Right cardiac atrium (tissue), 5 donors: ENCODE results near the gene NFE2L2. TPM values are rescaled to one million over a fixed set of nuclear protein-coding genes. Genes with fewer than 3 reads are reported as not detected.
"Not testable (repeated sequence)": the region's sequence is repeated elsewhere in the genome, so short reads cannot be mapped to it uniquely, and the experiment has no call there.

Experiments
- ATAC-seq, 2 donors: fragments of 200-7000 bp; cut with Tn5 transposase; one replicate each; pipeline versions ENCODE4 v1.8.0 to v1.9.1; 2020; ENCODE audit warnings: moderate library complexity in 2 of 2, mild to moderate bottlenecking in 1 of 2
- DNase-seq, 3 donors: peaks; one replicate each; pipeline ENCODE4 v3.0.0-alpha.2; 2020
- H3K27ac ChIP-seq: one replicate; pipeline ENCODE4 v1.5.1; 2013; ENCODE audit warnings: mild to moderate bottlenecking, low read length, control low read depth, moderate library complexity
- H3K27me3 ChIP-seq: one replicate; pipeline ENCODE4 v1.6.1; 2013; ENCODE audit not compliant: control insufficient read depth, insufficient read depth
- H3K4me1 ChIP-seq: one replicate; pipeline ENCODE4 v1.6.1; 2013; ENCODE audit warnings: low read length; ENCODE audit not compliant: control insufficient read depth, insufficient read depth
- H3K4me3 ChIP-seq: one replicate; pipeline ENCODE4 v1.5.1; 2013; ENCODE audit warnings: low read length, control low read depth
- H3K9me3 ChIP-seq: one replicate; pipeline ENCODE4 v1.6.1; 2013; ENCODE audit warnings: low read length; ENCODE audit not compliant: control insufficient read depth
- WGBS: extraction: QIAGEN DNeasy Blood & Tissue Kit; methylation state at CpG from one replicate; pipeline ENCODE4 v1.1.7; 2013; 5-methylcytosine and 5-hydroxymethylcytosine counted together
- intact Hi-C, 4 donors: fragments of 100-400 bp; cut with DNase I; formaldehyde crosslinking; loops; one replicate each; pipeline versions ENCODE4 v1.11.0 to v1.14.0; 2022 to 2023
- long read RNA-seq, 4 donors: library from polyadenylated mRNA; unstranded; transcript quantifications; one replicate each; pipeline ENCODE4 v2.0.0, GENCODE V29; 2020 to 2021
- polyA plus RNA-seq: library from polyadenylated mRNA; stranded (reverse); fragments of 200-250 nt; gene quantifications from one replicate; pipeline ENCODE4 v1.2.3, GENCODE V29; 2013
- total RNA-seq, 4 donors: library from RNA; stranded (reverse); fragmentation: NEBNext Ultra II Directional; extraction: Animal tissue kit (Norgen Biotek cat#: 25700); gene quantifications; one replicate each; pipeline ENCODE4 v1.2.1, GENCODE V29; 2021
- donor health status: healthy with polysubstance abuse.
- donor health status: DM: no; HTN: yes; CAD: no.
- donor health status: DM: no; HTN: no; CAD: no.
- donor health status: DM: no; HTN: yes; CAD: no; lungs with severe emphysema.
- donor health status: DM: yes; HTN: yes; CAD: no.

The NFE2L2 gene
- 10 to 100 TPM; 70.0 to 95.7 (median 77.7) TPM for total RNA-seq
- 55.8 TPM for polyA plus RNA-seq
- long read RNA-seq, donor 1, transcript NFE2L2-202 (5 exons, 2,651 nt), result minor isoform, 29 of 173 reads
- long read RNA-seq, donor 1, transcript NFE2L2-201 (5 exons, 2,853 nt), result major isoform, 126 of 173 reads
- long read RNA-seq, donor 1, partial matches to known transcripts, result 3 of 173 reads
- long read RNA-seq, donor 1, other reads (novel, unspliced or antisense), result 13 of 173 reads
- long read RNA-seq, donor 2, transcript NFE2L2-201 (5 exons, 2,853 nt), result major isoform, 57 of 79 reads
- long read RNA-seq, donor 2, transcript NFE2L2-202 (5 exons, 2,651 nt), result minor isoform, 15 of 79 reads
- long read RNA-seq, donor 2, partial matches to known transcripts, result 0 of 79 reads
- long read RNA-seq, donor 2, other reads (novel, unspliced or antisense), result 5 of 79 reads
- long read RNA-seq, donor 3, transcript NFE2L2-202 (5 exons, 2,651 nt), result minor isoform, 49 of 312 reads
- long read RNA-seq, donor 3, transcript NFE2L2-201 (5 exons, 2,853 nt), result major isoform, 229 of 312 reads
- long read RNA-seq, donor 3, partial matches to known transcripts, result 8 of 312 reads
- long read RNA-seq, donor 3, other reads (novel, unspliced or antisense), result 24 of 312 reads
- long read RNA-seq, donor 4, transcript NFE2L2-201 (5 exons, 2,853 nt), result major isoform, 64 of 82 reads
- long read RNA-seq, donor 4, transcript NFE2L2-202 (5 exons, 2,651 nt), result minor isoform, 12 of 82 reads
- long read RNA-seq, donor 4, partial matches to known transcripts, result 1 of 82 reads
- long read RNA-seq, donor 4, other reads (novel, unspliced or antisense), result 5 of 82 reads

- intact Hi-C loops, result loop anchor here (5.0 to 10.0 kb wide), 6 partner anchors 53 to 130 kb away; partner anchors contain the start of genes HNRNPA3 (in 2 of the 4) and AGPS (in 1 of the 4)
- Histone ChIP-seq H3K4me3 (peak within 1 kb of the TSS; percentile 90), H3K27me3 (no peaks in the 10 kb centered on the region), H3K27ac (peak within 1 kb of the TSS; percentile 100), H3K9me3 (no peaks in the 10 kb centered on the region), H3K4me1 (no peaks in the 10 kb centered on the region)
- DNase-seq, result peak; percentile 95 to 98 (median 97)
- peak; percentile 89 to 90 for ATAC-seq
- WGBS, result under 1% methylated on average over 66 of the region's 66 CpGs
These were observed at the start of gene NFE2L2 for GRCh38 chr2:177264693-177265587. TSS of gene NFE2L2 (minus strand) at chr2:177264727. CDS start at chr2:177264576, 151 bp downstream.

- Histone ChIP-seq H3K4me1 (no peaks in the 10 kb centered on the region), H3K9me3 (no peaks in the 10 kb centered on the region), H3K27me3 (no peaks in the 10 kb centered on the region), H3K27ac (no peak overlapping the region), H3K4me3 (no peak overlapping the region)
- no peak for DNase-seq
- intact Hi-C loops, result no loop called here
- ATAC-seq, result peak; percentile 84 to 93
- 60% methylated on average over 1 of the region's 1 CpG for WGBS
These were observed 49.7 kb upstream of the NFE2L2 start for GRCh38 chr2:177314194-177314593.

- Histone ChIP-seq H3K4me3 (no peak overlapping the region), H3K27ac (peak overlapping the region; percentile 27), H3K9me3 (no peaks in the 10 kb centered on the region), H3K4me1 (no peaks in the 10 kb centered on the region), H3K27me3 (no peaks in the 10 kb centered on the region)
- WGBS, result 77% methylated on average over 2 of the region's 2 CpGs
- ATAC-seq (no peak), DNase-seq (no peak)
- intact Hi-C loops, result no loop called here
These were observed 48.7 kb upstream of the NFE2L2 start for GRCh38 chr2:177313162-177313781.

GRCh38 chr2:177312562-177312961, 48.0 kb upstream of the NFE2L2 start:
- Histone ChIP-seq H3K27me3 (no peaks in the 10 kb centered on the region), H3K4me1 (peaks cover under 1% of the 10 kb centered on the region), H3K9me3 (no peaks in the 10 kb centered on the region), H3K4me3 (no peak overlapping the region), H3K27ac (no peak overlapping the region)
- 91% methylated on average over 1 of the region's 1 CpG for WGBS
- intact Hi-C loops, result no loop called here
- no peak for ATAC-seq
- DNase-seq, result no peak

- H3K4me1 ChIP-seq, DNase-seq, H3K9me3 ChIP-seq, H3K4me3 ChIP-seq, H3K27me3 ChIP-seq, H3K27ac ChIP-seq, intact Hi-C loops, ATAC-seq: not testable (repeated sequence)
- WGBS, result 82% methylated on average over 7 of the region's 7 CpGs
These were observed 45.3 kb upstream of the NFE2L2 start for GRCh38 chr2:177309672-177310309.

- Histone ChIP-seq H3K4me1 (peaks cover 1% of the 10 kb centered on the region), H3K4me3 (no peak overlapping the region), H3K9me3 (no peaks in the 10 kb centered on the region), H3K27ac (no peak overlapping the region), H3K27me3 (no peaks in the 10 kb centered on the region)
- intact Hi-C loops, result no loop called here
- DNase-seq (no peak), ATAC-seq (peak; percentile 82 to 86)
- WGBS, result 62% methylated on average over 3 of the region's 3 CpGs
These were observed 42.0 kb upstream of the NFE2L2 start for GRCh38 chr2:177306550-177306949.

- ATAC-seq, result no peak
- Histone ChIP-seq H3K27me3 (no peaks in the 10 kb centered on the region), H3K4me1 (peaks cover 1% of the 10 kb centered on the region), H3K27ac (no peak overlapping the region), H3K9me3 (no peaks in the 10 kb centered on the region), H3K4me3 (no peak overlapping the region)
- DNase-seq, result no peak
- intact Hi-C loops, result no loop called here
These were observed 39.4 kb upstream of the NFE2L2 start for GRCh38 chr2:177303939-177304338.

GRCh38 chr2:177302552-177302951, 38.0 kb upstream of the NFE2L2 start:
- H3K27me3 ChIP-seq, result no peaks in the 10 kb centered on the region
- no peaks in the 10 kb centered on the region for H3K9me3 ChIP-seq
- H3K4me1 ChIP-seq, result peaks cover under 1% of the 10 kb centered on the region
- 62% methylated on average over 2 of the region's 2 CpGs for WGBS
- no peak overlapping the region for H3K4me3 ChIP-seq
- intact Hi-C loops, result no loop called here
- ATAC-seq (no peak), DNase-seq (no peak)
- H3K27ac ChIP-seq, result no peak overlapping the region

GRCh38 chr2:177298191-177298590, 33.7 kb upstream of the NFE2L2 start:
- H3K27ac ChIP-seq, result no peak overlapping the region
- no peak overlapping the region for H3K4me3 ChIP-seq
- H3K27me3 ChIP-seq, result no peaks in the 10 kb centered on the region
- 86% methylated on average over 6 of the region's 6 CpGs for WGBS
- intact Hi-C loops, result loop anchor here in 1 of 4 donors (10.0 kb wide), 1 partner anchor 133 kb away; no protein-coding TSS in a partner anchor
- DNase-seq (no peak), ATAC-seq (no peak)
- H3K4me1 ChIP-seq, result peaks cover 2% of the 10 kb centered on the region
- H3K9me3 ChIP-seq, result no peaks in the 10 kb centered on the region

- Histone ChIP-seq H3K4me1 (peaks cover 2% of the 10 kb centered on the region), H3K27me3 (no peaks in the 10 kb centered on the region), H3K9me3 (no peaks in the 10 kb centered on the region), H3K27ac (no peak overlapping the region), H3K4me3 (no peak overlapping the region)
- WGBS, result 37% methylated on average over 3 of the region's 3 CpGs
- peak in 1 of 2 donors; percentile 57 for ATAC-seq
- no peak for DNase-seq
- intact Hi-C loops, result loop anchor here in 1 of 4 donors (10.0 kb wide), 1 partner anchor 131 kb away; no protein-coding TSS in a partner anchor
These were observed 31.5 kb upstream of the NFE2L2 start for GRCh38 chr2:177296040-177296439.
